Myocyte (in vitro differentiated cells): ENCODE results near the gene RNU4-1. TPM values are rescaled to one million over a fixed set of nuclear protein-coding genes. Genes with fewer than 3 reads are reported as not detected.

Experiments
- DNase-seq: peaks from one replicate; pipeline ENCODE4 v3.0.0-alpha.2; 2012; ENCODE audit warnings: low read depth
- total RNA-seq: library from RNA; depleted of rRNA; stranded (reverse); fragments of >200 nt; gene quantifications from 2 replicates; pipeline ENCODE4 v1.2.3, GENCODE V29; 2014

Gene RNU4-1
- total RNA-seq, 1 donor from 2014 or later, result not detected

DNA sequence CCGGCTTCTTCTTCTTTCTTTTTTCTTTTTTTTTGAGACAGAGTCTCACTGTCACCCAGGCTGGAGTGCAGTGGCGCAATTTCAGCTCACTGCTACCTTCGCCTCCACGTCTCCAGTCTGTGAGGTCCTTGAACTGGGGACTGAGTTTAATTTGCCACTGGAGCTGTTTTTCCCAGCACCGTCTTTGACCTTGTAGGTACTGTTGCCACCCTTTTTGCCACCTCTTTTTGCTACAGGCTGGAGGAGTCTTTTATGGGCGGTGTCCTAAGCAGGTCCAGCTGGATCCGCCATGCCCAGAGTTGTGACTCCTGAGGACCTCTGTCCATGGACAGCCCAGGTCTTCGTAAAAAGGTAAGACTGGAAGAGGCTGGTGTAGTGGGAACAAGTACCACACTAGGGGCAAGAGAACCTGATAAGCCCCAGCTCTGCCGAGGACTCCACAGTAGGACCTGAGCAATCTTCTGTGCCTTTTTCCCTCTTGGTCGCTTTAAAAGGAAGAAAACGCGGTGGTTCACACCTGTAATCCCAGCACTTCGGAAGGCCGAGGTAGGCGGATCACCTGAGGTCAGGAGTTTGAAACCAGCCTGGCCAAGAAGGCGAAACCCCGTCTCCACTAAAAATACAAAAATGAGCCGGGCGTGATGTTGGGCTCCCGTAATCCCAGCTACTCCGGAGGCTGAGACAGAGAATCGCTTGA, 2.3 kb downstream of the RNU4-1 start:
- DNase-seq, result peak; percentile 23

DNA sequence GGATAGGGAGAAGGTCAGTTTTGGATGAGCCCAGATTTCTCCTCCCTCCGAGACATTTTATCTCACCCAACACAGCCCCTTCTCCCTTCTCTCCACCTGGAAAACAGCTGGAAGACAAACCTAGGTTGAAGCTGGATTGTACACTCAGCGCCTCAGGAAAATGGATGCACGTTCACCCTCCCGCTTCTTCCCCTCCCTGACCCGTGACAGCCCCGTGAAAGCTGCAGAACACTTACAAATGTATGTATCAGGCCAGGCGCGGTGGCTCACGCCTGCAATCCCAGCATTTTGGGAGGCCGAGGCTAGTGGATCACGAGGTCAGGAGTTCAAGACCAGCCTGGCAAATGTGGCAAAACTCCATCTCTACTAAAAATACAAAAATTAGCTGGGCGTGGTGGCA, 5.5 kb downstream of the RNU4-1 start:
- no peak for DNase-seq

DNA sequence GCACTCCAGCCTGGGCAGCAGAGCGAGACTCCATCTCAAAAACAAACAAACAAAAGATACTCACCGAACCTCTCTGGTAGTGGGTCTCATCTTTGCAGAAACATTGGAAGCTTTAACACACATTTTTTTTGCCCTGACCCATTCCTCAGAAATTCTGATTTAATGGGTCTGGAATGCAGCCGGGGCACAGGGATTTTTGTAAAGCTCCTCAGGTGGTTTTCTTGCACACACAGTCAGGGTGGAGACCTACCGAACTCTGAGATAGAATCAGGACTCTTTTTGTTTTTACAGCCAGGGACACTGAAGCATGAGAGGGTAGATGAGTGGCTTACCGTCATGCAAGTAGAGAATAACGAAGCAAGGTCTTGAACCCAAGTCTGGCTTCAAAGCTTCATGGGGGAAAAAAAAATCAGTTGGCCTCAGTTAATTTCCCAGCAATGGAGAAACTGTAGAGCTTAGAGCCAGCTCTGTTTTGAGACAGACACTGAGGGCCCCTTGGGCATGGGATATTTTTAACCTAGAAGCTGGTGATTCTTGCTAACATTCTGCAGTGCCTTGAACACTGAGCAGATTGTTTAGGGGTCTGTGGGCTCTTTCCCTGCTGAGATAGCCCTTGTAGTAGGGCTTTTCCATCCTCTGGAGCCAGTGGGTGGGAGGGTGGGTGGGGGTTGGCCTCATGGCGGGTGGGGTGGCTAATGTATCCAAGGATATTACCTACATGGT, 6.1 kb downstream of the RNU4-1 start:
- DNase-seq, result no peak

DNA sequence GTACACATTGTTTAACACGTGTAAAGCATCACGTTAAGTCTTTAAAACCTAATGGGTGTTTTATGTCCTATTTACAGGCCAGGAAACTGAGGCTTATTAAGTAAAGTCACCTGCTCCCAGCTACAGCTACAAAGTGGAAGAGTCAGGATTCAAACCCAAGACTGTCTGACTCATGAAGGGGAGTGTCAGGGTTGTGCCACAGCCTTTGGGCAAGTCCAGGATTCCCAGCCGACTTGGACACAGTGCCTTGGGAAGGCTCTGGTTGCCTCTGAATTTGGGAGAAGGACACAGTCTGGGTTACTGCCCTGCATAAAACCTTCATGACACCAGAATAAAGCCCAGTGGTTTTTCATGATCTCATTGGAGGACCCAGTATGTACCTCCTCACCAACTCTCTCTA, 8.7 kb downstream of the RNU4-1 start:
- no peak for DNase-seq

DNA sequence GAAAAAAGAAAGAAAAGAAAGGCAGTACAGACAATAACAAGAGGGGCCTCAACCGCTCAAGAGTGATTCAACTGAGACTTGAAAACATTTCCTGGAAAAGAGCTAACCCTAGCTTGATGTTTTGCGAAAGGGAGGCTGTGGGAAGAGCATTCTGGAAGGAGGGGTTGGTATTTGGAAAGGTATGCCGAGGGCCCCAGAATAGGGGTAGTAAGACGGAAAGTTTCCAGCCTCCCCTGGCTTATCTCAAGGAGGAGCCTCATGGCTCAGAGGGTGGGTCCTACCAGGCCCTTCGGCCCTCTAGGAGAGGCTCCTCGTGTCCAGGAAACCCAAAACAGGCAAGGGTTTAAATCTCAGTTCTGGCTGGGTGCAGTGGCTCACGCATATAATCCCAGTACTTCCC, 9.7 kb downstream of the RNU4-1 start:
- no peak for DNase-seq

DNA sequence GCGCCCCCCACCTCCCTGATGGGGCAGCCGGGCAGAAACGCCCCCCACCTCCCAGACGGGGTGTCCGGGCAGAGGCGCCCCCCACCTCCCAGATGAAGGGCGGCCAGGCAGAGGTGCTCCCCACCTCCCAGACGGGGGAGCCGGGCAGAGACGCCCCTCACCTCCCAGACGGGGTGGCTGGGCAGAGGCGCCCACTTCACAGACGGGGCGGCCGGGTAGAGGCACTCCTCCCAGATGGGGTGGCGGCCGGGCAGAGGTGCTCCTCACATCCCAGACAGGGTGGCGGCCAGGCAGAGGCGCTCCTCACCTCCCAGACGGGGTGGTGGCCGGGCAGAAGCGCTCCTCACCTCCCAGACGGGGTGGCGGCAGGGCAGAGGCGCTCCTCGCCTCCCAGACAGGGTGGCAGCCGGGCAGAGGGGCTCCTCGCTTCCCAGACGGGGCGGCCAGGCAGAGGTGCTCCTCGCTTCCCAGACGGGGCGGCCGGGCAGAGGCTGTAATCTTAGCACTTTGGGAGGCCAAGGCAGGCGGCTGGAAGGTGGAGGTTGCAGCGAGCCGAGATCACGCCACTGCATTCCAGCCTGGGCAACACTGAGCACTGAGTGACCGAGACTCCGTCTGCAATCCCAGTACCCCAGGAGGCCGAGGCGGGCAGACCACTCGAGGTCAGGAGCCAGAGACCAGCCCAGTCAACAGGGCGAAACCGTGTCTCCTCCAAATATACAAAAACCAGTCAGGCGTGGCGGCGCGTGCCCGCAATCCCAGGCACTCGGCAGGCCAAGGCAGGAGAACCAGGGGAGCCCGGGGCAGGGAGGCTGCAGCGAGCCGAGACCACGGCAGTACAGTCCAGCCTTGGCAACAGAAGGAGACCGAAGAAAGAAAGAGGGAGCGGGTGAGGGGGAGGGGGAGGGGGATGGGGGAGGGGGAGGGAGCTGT, 14.6 kb downstream of the RNU4-1 start:
- DNase-seq, result no peak

DNA sequence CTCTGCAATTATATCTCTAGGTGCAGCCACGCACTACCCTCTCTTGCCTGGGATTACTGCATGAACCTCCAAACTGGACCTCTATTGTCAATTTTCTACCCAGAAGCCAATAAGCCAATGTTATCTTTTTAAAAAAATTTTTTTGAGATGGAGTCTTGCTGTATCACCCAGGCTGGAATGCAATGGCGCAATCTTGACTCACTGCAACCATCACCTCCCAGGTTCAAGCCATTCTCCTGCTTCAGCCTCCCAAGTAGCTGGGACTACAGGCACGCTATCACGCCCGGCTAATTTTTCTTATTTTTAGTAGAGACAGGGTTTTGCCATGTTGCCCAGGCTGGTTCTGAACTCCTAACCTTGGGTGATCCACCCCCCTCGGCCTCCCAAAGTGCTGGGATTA, 16.3 kb downstream of the RNU4-1 start:
- no peak for DNase-seq

DNA sequence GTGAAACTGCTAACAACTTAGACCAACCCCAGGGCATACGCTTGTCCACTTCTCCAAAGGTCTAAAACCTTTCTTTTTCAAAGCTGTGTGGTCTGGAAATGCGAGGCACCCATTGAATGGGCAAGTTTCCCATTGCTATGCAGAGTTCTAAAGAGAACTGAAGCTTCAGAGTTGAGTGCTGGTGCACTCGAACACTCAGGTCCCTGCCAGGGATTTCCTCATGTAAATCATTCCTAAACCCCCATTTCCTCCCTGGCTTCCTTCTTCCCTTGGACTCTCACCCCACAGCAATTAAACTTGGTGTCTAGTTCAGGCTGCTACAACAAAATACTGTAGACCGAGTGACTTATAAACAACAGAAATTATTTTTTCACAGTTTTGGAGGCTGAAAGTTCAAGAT, 25.3 kb downstream of the RNU4-1 start:
- no peak for DNase-seq

DNA sequence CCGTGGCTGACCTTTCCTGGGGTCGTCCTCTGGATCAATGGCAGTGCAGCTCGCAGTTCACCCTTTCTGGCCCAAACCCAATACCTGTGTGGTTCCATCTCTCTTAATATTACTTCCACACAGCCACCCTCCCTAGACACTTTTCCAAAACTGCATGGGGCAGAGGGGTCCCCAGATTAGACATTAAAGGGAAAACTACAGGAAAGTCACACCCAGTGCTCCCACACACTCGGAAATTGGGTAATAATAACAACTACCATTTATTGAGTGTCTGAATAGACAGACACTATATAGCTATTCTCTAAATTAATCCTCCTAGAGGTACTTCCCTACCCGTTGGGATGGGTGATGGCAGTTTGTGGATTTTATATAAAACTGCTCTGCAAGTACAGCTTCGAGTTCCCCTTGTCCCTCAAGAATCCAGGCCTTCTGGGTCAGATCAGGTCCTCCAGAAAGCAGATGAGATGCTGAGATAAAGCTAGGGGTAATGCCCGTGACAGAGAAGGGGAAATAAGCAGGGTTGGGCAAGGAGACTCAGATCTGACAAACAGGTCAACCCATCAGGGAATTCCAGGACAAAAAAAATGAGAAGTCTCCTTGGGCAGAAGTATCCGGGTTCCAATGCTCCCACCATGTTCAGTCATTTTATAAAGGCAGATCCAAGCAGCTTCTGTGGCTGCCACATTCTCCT, 26.7 kb downstream of the RNU4-1 start:
- DNase-seq, result no peak

DNA sequence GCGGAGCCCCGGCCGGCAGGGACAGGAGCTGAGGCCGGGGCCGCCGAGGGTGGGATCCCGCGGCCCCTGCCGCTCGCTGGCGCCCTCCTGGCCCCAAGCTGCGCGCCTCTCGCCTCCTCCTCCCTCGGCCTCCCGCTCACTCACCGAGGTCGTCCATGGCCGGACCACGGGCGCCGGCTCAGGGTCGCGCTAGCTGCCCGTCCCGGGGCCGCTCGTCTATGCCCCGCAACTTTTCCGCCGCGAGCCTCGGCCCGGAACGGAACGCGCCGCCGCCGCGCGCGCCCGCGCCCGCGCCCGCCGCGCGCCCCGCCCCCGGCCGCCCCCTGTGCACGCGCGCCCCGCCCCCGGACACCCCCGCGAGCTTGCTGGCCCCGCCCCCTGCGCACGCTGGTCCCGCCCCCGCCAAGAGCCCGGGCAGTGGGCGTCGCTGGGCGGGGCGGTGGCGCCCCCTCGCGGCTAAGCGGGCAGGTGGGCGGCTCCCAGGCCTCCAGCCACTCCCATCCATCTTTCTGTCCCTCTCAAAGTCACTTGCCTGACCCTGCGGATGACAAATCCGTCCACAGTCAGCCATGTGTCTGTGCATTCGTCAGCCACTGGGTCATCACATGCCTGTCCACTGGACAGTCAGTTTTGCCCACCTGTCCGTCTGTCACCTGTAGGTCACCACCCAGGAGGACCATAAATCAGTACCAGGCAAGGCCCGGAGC, 27.4 kb downstream of the RNU4-1 start, which contains the start of gene PXN:
Gene PXN (minus strand): TSS at position 258 of the 707 bp plus-strand sequence. CDS start 101 bp downstream, at position 157.
- DNase-seq, result peak; percentile 83

DNA sequence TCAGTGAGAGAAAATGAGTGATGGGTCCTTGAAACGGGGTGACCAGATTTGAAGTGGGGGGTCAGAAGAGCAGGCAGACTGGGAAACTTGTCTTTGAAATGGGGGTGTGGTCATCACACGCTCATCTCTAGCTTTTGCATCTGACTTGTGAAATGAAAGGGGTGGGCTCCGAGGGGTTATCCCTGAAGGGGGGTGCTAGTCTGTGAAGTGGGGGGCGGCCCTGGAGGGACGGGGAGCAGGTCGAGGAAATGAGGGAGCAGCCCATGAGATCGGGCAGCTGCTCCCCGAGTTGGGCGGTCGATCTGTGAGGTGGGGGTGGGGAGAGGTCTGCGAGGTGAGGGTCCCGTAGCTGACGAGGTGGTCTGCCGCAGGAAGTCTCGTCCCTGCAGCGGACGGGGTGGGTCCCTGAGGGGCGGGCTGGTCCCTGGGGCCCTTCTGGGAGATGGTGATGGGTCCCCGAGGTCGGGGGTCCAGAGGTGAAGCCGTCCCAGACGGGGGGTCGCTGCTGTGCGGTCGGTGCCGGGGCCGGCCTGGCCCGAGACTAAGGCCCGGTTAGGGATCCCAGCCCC, 28.0 kb downstream of the RNU4-1 start:
- no peak for DNase-seq

DNA sequence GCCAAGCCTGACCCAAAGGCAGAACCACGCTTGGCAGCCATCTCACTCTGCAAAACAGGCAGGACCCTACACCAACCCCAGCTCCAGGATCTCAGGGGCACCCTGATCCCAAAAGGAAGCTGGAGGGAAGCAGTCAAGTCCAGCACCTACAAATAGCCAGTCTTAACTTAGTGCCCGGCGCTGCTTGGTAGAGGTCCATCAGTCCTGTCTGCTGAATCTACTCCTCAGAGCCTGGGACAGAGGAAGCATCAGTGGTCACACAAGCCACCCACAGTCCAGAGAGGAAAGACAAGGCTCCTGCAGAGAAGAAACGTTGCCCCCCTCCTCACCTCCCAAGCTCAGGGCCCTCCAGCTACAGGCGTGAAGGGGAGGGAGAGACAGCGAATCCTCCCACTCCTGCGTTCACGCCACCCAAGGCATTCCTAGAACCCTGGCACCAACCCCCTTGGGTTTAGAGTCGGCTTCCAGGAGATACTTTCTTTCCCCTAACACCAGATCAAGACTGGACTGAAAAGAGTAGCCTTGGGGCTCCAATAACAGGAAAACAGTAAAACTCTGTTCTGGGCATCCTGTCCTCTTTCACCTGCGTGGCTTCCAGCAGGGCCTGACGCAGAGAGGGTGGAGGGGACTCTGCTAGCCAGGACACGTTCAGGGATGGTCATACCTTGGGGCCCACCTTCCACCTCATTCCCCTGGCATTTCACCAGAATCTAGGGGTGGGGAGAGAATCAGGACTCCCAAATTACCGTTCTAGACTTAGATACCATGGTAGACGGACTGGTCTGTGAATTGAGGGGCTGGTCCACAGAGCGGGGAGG, 28.7 kb downstream of the RNU4-1 start:
- DNase-seq, result peak; percentile 60

DNA sequence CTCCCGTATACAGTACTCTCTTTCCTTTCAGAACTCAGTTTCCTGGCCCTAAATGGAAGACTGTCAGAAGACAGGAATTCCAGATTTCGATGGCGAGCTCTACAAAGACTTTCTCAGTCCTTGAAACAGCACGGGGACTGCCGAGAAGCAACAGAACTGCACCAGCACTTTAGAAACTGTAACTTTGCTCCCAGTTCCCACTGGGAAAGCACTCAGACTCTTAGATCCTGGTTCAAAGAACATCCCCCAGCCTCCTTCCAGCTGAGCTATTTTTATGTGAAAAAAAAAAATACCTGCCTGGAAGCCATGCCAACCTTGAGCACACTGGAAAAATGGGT, 29.3 kb downstream of the RNU4-1 start:
- no peak for DNase-seq

DNA sequence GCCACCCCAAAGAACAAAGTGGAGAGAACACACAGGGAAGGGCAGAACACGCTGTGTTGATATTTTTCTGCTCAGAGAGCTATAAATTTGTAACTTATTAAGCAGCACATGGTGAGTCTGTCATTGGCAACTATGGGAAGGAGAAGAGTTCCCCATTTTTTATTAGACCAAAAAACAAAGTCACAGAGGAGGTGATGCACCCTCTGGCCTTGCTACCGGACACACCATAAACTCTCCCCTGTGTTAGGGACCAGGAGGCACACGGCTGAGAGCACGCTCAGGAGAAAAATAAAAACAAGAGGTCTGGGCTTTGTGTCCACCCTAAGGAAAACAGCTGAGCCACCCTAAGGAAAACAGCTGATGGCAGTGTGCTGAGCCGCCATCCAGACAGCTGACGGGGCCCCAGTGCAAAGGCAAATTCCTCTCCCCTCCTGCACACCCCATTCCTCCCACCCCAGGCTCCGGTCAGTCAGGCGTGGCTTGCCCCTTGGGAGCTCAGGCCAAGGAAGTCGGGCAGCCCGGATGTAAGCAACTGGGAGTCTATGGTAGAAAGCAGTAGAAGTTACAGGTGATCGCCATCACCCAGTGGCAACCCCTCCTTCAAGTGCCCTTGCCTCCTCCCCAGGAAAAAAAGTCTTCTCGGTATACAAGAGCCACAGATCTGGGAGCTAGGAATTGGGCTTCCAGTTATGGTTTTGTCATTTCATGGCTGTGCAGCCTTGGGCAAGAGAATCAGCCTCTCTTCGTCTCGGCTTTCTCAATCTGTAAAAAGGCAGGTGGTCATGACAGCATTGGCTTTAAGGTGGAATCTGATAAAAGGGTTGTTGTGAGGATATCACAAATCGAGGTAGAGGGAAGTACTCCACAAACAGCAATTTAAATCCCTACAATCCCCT, 29.9 kb downstream of the RNU4-1 start:
- peak; percentile 96 for DNase-seq

DNA sequence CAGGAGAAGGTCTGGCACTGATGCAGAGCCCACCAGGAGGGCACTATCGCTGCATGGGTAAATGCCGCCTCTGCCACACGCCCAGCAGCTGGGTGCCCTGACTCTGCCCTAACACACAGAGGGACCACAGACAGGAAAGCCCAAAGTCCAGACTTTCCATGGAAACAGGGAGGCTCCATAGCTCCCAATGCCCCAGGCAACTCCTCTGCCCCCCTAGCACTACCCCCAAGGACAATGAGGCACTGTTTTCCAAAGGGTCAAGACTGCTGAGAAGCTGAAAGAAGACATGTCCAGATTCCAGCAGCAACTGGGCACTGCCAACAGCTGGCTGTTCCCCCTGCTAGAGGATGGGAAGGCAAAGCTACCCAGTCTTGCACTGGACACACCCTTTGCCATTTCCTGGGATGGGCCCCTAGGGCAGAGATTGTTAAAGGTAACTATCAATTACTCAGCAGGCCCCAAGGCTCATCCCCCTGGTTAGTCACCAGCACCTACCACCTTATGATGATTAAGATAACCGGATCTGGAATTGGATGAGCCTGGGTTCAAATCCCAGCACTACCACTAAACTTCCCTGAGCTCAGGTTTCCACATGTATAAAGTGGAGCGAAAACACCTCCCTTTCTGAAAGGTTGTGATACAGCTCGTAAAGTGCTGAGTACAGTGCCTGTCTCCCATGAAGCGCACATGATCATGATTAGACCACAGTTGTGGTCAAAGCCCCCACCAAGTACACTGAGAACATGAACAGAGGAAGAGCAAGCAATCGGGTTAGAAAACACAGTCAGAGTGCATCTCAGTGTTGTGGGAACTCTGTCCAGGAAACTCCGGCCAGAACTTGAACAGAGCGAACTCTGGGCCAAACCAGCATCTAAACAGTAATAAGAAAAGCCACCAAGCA, 30.8 kb downstream of the RNU4-1 start:
- DNase-seq, result peak; percentile 71

DNA sequence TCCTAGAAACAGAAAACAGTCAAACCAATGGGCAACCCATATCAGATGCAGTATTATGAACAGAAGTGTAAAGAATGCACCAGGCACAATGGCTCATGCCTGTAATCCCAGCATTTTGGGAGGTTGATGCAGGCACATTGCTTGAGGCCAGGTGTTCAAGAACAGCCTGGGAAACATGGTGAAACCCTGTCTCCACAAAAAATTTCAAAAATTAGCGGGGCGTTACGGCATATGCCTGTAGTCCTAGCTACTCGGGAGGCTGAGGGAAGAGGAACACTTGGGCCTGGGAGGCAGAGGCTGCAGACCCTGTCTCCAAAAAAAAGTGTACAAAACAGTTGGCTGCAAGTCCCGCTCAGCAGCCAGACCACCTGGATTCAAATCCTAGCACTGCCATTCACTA, 32.4 kb downstream of the RNU4-1 start:
- DNase-seq, result no peak
